SK-MEL-5 (cell line): ENCODE results near the gene NKAIN4. TPM values are rescaled to one million over a fixed set of nuclear protein-coding genes. Genes with fewer than 3 reads are reported as not detected.

Experiments used
- DNase-seq: peaks from one replicate; pipeline ENCODE4 v3.0.0-alpha.2; 2016; ENCODE audit warnings: low read depth, low spot score
- in situ Hi-C: cut with HindIII; loops from 2 replicates; pipeline ENCODE4 v1.10.0; 2016; ENCODE audit warnings: low sequenced_read_pairs, high pct_unique_total_duplicates, low pct_unique_long_range_greater_than_20kb
- small RNA-seq, 2 experiments: library from RNA; depleted of rRNA; stranded (forward); fragments of <200 nt; gene quantifications; one replicate each; pipeline ENCODE3, GENCODE V24; 2014
- total RNA-seq: library from RNA; depleted of rRNA; stranded (reverse); fragments of >200 nt; shearing (Covaris generic); gene quantifications from 2 replicates; pipeline ENCODE4 v1.2.3, GENCODE V29; 2014; rRNA removed

Gene NKAIN4
- total RNA-seq, 1 experiment from 2014 or later = not detected

GRCh38 chr20:63196768-63197470 is 57.3 kb downstream of the NKAIN4 start:
- in situ Hi-C loops = no loop called here
- DNase-seq = no peak

DNA sequence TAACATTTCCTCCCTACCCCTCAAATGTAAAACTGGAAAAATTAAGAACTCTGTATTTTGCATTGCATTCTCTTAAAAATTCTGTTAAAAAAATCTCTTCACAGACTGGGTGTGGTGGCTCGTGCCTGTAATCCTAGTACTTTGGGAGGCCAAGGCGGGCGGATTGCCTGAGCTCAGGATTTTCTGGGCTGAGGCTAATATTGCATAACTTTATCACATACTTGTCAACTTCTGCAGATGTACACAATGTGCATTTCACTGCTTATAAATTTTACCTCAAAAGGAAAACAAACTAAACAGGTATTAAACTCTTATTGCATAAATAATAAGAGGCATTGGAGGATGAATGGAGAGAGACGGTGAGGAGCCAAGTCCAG is 59.5 kb downstream of the NKAIN4 start:
- DNase-seq = no peak
- in situ Hi-C loops = no loop called here

DNA sequence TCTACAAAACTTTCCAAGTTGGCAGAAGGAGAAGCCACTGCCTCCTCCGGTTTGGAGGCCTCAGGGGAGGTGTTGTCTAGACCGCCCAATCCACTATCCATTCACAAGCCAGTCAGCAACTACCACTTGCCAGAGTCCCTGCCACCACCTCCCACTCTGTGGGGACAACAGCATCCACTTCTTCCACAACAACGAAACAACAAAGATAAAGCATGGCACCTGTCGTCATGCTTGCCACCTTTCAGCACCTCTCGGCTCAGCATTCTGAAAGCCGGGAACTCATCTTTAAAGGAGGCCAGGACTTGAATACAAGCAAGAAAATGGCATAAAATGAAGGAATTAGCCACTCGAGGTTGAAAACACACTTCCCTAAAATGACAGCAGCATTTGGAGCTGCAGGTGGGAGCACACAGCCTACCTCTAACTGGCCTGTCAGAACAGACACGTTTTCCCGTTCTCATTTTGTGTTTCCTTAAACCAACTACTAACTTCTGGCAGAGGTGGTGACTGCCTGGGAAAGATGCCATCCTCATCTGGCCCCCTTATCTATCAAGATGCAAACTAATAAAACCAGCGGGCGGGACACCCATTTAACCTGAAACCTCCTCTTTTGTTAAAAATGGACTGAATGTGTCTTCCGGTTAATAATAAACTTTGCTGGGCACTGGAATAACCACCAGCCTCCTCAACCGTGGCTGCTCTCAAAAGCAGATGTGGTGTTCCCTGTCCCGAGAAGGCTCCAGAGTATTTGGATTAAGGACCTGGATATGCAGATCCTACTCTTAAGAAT is 60.1 kb downstream of the NKAIN4 start:
- in situ Hi-C loops = no loop called here
- DNase-seq = no peak

DNA sequence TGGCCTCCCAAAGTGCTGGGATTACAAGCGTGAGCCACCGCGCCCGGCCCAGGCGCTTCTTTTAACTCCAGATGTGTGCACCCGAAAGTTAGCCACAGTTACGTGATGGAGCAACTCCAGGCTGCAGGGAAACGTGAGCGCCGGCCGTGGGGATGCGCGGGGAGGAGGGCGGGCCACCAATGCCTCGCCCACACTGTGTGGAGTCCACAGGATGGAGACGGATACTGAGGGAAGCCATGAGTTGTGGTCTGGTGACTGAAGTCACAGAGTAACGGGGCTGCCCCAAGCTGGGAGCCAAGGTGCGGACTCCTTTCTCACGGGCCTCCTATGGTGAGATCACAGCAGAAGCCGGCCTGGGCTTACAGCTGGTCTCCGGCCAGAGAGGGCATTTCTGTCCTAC is 61.5 kb downstream of the NKAIN4 start:
- DNase-seq = no peak
- in situ Hi-C loops = no loop called here

- in situ Hi-C loops = no loop called here
These were observed 62.9 kb downstream of the NKAIN4 start for GRCh38 chr20:63191400-63191799.

GRCh38 chr20:63190828-63191227 is 63.4 kb downstream of the NKAIN4 start:
- in situ Hi-C loops = no loop called here

More at GRCh38 chr20:63191400-63191799, 62.9 kb downstream of the NKAIN4 start:
- DNase-seq = no peak

More at GRCh38 chr20:63190828-63191227, 63.4 kb downstream of the NKAIN4 start:
- DNase-seq = no peak

Small RNAs within 50 kb of the gene (small RNA-seq; reads per million reads assigned to genes)
- gene MIR3196 = 0 to 0.10 reads per million in 2 experiments
- gene MIR4326 = 0.08 to 1.8 reads per million in 2 experiments

Other genes starting within 250 kb of the NKAIN4 start
- gene BHLHE23, start 247.5 kb downstream of the NKAIN4 start, total RNA-seq = not detected in 2 replicates
- gene YTHDF1, start 38.3 kb downstream of the NKAIN4 start, total RNA-seq = 28.7 and 31.8 TPM in 2 replicates
- gene BIRC7, start 18.6 kb downstream of the NKAIN4 start, total RNA-seq = 7.7 and 12.3 TPM in 2 replicates
- gene ARFGAP1, start 18.4 kb upstream of the NKAIN4 start, total RNA-seq = 53.0 and 61.5 TPM in 2 replicates
- gene COL20A1, start 38.7 kb upstream of the NKAIN4 start, total RNA-seq = not detected in 2 replicates
- not detected in 2 replicates for gene CHRNA4, start 106.9 kb upstream of the NKAIN4 start, total RNA-seq
- 4.3 and 6.2 TPM in 2 replicates for gene KCNQ2, start 218.2 kb upstream of the NKAIN4 start, total RNA-seq
- 31.7 and 32.6 TPM in 2 replicates for gene EEF1A2, start 244.6 kb upstream of the NKAIN4 start, total RNA-seq